ENCODE results near the gene BAZ1B.

DNA sequence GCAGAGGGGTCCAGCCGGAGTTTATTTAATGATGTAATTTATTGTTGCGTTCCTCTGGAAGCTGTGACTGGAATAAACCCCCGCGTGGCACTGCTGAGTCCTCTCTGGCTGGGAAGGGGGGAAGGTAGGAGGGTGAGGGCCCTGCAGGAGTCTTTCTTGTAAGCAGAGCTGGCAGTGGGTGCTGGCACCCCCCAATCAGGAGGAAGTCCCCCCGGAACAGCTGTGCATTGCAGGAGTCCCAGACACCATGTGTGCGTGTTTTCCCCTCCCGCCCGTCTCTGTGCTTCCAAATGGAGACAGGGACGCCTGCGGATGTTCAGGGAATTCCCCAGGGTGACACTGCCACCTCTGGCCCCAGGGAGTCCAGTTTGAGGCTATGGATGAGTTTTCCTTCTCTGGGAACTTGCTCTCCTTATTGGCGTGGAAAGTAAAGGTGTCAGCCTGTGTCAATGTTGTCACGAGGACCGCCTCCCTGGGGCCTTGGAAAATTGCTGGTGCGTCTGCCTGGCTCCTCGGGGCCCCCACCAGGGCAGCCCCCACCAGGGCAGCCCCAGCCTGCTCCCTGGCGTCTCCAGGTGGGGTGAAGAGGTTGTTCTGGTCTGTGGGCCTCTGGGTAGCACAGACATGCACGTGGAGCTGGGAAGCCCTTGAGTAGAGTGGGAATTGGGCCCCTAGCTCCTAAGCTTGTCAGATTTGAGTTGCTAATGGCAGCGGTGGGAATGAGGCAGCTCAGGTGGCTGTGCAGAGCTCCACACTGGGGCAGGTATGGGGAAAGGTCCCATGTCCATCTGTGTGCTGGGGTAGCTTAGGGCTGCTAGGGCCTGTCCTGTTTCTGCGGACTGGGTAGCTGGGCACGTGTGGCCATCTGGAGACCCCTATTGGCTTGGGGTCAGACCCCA lies 85.8 kb downstream of the BAZ1B start:
- TF ChIP-seq, protein P1, sequence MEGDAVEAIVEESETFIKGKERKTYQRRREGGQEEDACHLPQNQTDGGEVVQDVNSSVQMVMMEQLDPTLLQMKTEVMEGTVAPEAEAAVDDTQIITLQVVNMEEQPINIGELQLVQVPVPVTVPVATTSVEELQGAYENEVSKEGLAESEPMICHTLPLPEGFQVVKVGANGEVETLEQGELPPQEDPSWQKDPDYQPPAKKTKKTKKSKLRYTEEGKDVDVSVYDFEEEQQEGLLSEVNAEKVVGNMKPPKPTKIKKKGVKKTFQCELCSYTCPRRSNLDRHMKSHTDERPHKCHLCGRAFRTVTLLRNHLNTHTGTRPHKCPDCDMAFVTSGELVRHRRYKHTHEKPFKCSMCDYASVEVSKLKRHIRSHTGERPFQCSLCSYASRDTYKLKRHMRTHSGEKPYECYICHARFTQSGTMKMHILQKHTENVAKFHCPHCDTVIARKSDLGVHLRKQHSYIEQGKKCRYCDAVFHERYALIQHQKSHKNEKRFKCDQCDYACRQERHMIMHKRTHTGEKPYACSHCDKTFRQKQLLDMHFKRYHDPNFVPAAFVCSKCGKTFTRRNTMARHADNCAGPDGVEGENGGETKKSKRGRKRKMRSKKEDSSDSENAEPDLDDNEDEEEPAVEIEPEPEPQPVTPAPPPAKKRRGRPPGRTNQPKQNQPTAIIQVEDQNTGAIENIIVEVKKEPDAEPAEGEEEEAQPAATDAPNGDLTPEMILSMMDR (IDR thresholded peaks at IDR 0.05) = no peak
- no peak for TF ChIP-seq POLR2AphosphoS5 (IDR thresholded peaks at IDR 0.05)

Measured in stomach (tissue), 4 donors.